HepG2 (cell line): ENCODE data around the gene ARHGAP35. TPM values are rescaled to one million over a fixed set of nuclear protein-coding genes. Genes with fewer than 3 reads are reported as not detected.

ENCODE experiments used
- CEBPG ChIP-seq: IDR thresholded peaks from 2 replicates; pipeline ENCODE4 v1.6.1; 2016
- DMAP1 ChIP-seq: IDR thresholded peaks from 2 replicates; pipeline ENCODE4 v1.6.1; 2016
- HNRNPUL1 ChIP-seq: fragments of 200-400 bp; formaldehyde crosslinking; IDR thresholded peaks from 2 replicates; pipeline ENCODE4 v1.6.1; 2017; ENCODE audit warnings: low read depth, mild to moderate bottlenecking, low read length, moderate library complexity
- MAZ ChIP-seq, 2 experiments: sonication (generic) in 1 of 2; formaldehyde crosslinking in 1 of 2; IDR thresholded peaks; 2 replicates each; pipeline versions ENCODE4 v1.5.0 to v1.6.1; 2012 to 2020; ENCODE audit warnings: low read depth in 2 of 2, mild to moderate bottlenecking in 2 of 2, borderline replicate concordance in 1 of 2, improper control_type of control experiment in 1 of 2, low read length in 1 of 2, missing genetic modification reagents in 1 of 2, moderate library complexity in 1 of 2
- NR1H2 ChIP-seq: sonication (generic); formaldehyde crosslinking; IDR thresholded peaks from 2 replicates; pipeline ENCODE4 v1.8.1; 2022; ENCODE audit warnings: low read depth, missing genetic modification reagents, borderline replicate concordance
- NR2F6 ChIP-seq, 2 experiments: IDR thresholded peaks; 2 replicates each; pipeline ENCODE4 v1.6.1; 2016; ENCODE audit warnings: antibody characterized with exemption in 1 of 2, mild to moderate bottlenecking in 1 of 2
- POGZ ChIP-seq: sonication (generic); formaldehyde crosslinking; IDR thresholded peaks from 2 replicates; pipeline ENCODE4 v1.4.0; 2020; ENCODE audit warnings: mild to moderate bottlenecking, missing genetic modification reagents
- RARG ChIP-seq: sonication (generic); formaldehyde crosslinking; IDR thresholded peaks from 2 replicates; pipeline ENCODE4 v1.4.0; 2020; ENCODE audit warnings: low read depth, mild to moderate bottlenecking, missing genetic modification reagents
- SP2 ChIP-seq: sonication (generic); formaldehyde crosslinking; IDR thresholded peaks from 2 replicates; pipeline ENCODE4 v1.5.1; 2020; ENCODE audit warnings: mild to moderate bottlenecking, missing genetic modification reagents
- TCF12 ChIP-seq, 2 experiments: fragments of 450-650 bp in 1 of 2; sonication (generic) in 1 of 2; formaldehyde crosslinking in 1 of 2; IDR thresholded peaks; 2 replicates each; pipeline versions ENCODE4 v1.6.1 to v1.8.0; 2017 to 2022; ENCODE audit warnings: antibody characterized with exemption in 1 of 2, mild to moderate bottlenecking in 1 of 2, missing genetic modification reagents in 1 of 2, moderate library complexity in 1 of 2
- YEATS2 ChIP-seq: sonication (generic); formaldehyde crosslinking; IDR thresholded peaks from 2 replicates; pipeline ENCODE4 v1.4.0; 2020; ENCODE audit warnings: missing genetic modification reagents, borderline replicate concordance
- ZC3H13 ChIP-seq: sonication (generic); formaldehyde crosslinking; IDR thresholded peaks from 2 replicates; pipeline ENCODE4 v1.8.1; 2023; ENCODE audit warnings: mild to moderate bottlenecking, missing genetic modification reagents, moderate library complexity
- ZFP36L2 ChIP-seq: sonication (generic); formaldehyde crosslinking; IDR thresholded peaks from 2 replicates; pipeline ENCODE4 v1.4.0; 2020; ENCODE audit warnings: missing genetic modification reagents
- ZMYM2 ChIP-seq: sonication (generic); formaldehyde crosslinking; IDR thresholded peaks from 2 replicates; pipeline ENCODE4 v1.8.0; 2022; ENCODE audit warnings: mild to moderate bottlenecking, missing genetic modification reagents
- ZNF143 ChIP-seq: sonication (generic); formaldehyde crosslinking; IDR thresholded peaks from 2 replicates; pipeline ENCODE4 v1.4.0; 2020; ENCODE audit warnings: missing genetic modification reagents
- ZNF24 ChIP-seq: fragments of 450-650 bp; IDR thresholded peaks from 2 replicates; pipeline ENCODE4 v1.6.1; 2017; ENCODE audit warnings: antibody characterized with exemption, mild to moderate bottlenecking
- ZNF501 ChIP-seq: sonication (generic); formaldehyde crosslinking; IDR thresholded peaks from 2 replicates; pipeline ENCODE4 v1.5.1; 2020; ENCODE audit warnings: mild to moderate bottlenecking, moderate library complexity, missing genetic modification reagents
- ZNF629 ChIP-seq: sonication (generic); formaldehyde crosslinking; conservative IDR thresholded peaks from 2 replicates; pipeline ENCODE4 v1.5.0; 2020; ENCODE audit warnings: missing genetic modification reagents
- polyA plus RNA-seq, 8 experiments: library from polyadenylated mRNA; depleted of rRNA in 3 of 8; stranded (reverse) in 7 of 8; unstranded in 1 of 8; fragments of >200 nt; fragmentation: Illumina TruSeq in 4 of 8; extraction: Trizol in 4 of 8; gene quantifications; 2 replicates each; pipeline versions ENCODE4 v1.2.1 to v1.2.3, GENCODE V29; 2011 to 2016; ENCODE audit warnings: low read depth in 4 of 8, missing spikeins in 1 of 8, mixed read lengths in 1 of 8; ENCODE audit not compliant: insufficient read depth in 1 of 8
- total RNA-seq, 5 experiments: library from RNA; depleted of rRNA; stranded (reverse); fragments of >200 nt; fragmentation: Illumina TruSeq; extraction: Trizol; gene quantifications; 2 replicates each; pipeline ENCODE4 v1.2.3, GENCODE V29; 2016; ENCODE audit warnings: low read depth in 1 of 5
- TF ChIP-seq, protein P1 (sequence below): sonication (generic); formaldehyde crosslinking; IDR thresholded peaks from 2 replicates; pipeline ENCODE4 v1.5.1; 2020; ENCODE audit warnings: mild to moderate bottlenecking, missing genetic modification reagents, borderline replicate concordance
- TF ChIP-seq, protein P2 (sequence below): sonication (generic); formaldehyde crosslinking; IDR thresholded peaks from 2 replicates; pipeline ENCODE4 v1.9.0; 2021; ENCODE audit warnings: missing genetic modification reagents, borderline replicate concordance
- TF ChIP-seq, protein P3 (sequence below): IDR thresholded peaks from 2 replicates; pipeline ENCODE4 v1.6.1; 2016; ENCODE audit warnings: low read depth

The ARHGAP35 gene
- total and polyA plus RNA-seq, 2 of the 13 experiments (the other 11 are each of a cell fraction or from before 2014, with no cell fraction given): 30.1 to 30.2 TPM

DNA sequence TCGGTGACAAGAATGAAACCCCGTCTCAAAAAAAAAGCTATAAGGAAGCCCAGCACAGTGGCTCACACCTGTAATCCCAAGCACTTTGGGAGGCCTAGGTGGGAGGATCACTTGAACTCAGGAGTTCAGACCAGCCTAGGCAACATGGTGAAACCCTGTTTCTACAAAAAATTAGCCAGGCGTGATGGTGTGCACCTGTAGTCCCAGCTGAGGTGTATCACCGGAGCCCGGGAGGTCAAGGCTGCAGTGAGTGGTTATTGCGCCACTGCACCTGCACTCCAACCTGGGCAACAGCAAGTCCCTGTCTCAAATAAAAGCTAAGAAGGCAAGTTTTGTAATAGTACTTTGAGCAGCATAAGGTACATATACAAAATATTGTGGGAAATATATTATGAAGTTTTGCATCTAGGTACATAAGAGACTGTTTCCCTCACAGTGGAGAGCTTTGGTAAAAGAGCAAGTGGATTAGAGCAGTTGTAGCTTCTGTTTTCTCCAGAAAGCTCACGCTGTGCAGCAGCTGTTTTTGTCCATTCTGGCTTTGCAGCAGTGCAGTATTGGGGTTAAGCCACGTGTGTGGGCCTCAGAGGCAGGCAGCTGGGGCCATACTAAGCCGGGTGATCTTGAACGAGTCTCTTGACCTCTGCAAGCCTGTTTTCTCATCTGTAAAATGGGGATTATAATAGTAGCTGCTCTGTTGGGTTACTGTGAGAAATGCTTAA is 35.4 kb downstream of the ARHGAP35 start (continued):
- TF ChIP-seq POGZ (CRISPR knock-in tag) (no peak), YEATS2 (CRISPR knock-in tag) (no peak), MAZ (IDR thresholded peaks at IDR 0.05; ENCODE audit: borderline replicate concordance, low read depth, low read length) (no peak), MAZ (CRISPR knock-in tag; IDR thresholded peaks at IDR 0.05; ENCODE audit: low read depth) (0 out of 2 replicates have a peak, but pooled peaks have one; percentile 32), RARG (CRISPR knock-in tag) (no peak), DMAP1 (CRISPR knock-in tag) (no peak), TCF12 (IDR thresholded peaks at IDR 0.05) (no peak), TCF12 (CRISPR knock-in tag; IDR thresholded peaks at IDR 0.05) (no peak), NR2F6 (IDR thresholded peaks at IDR 0.05) (peak; percentile 79), NR2F6 (CRISPR knock-in tag; IDR thresholded peaks at IDR 0.05) (peak; percentile 91), ZNF629 (CRISPR knock-in tag) (peak; percentile 53), ZMYM2 (CRISPR knock-in tag) (no peak), HNRNPUL1 (no peak), ZNF501 (CRISPR knock-in tag) (peak; percentile 23; the same call in 1 of the 2 replicates), SP2 (no peak), ZC3H13 (CRISPR knock-in tag) (no peak), ZFP36L2 (CRISPR knock-in tag) (no peak), CEBPG (CRISPR knock-in tag) (peak; percentile 84), ZNF24 (no peak), NR1H2 (CRISPR knock-in tag) (no peak), ZNF143 (CRISPR knock-in tag) (no peak)
- TF ChIP-seq, protein P1, sequence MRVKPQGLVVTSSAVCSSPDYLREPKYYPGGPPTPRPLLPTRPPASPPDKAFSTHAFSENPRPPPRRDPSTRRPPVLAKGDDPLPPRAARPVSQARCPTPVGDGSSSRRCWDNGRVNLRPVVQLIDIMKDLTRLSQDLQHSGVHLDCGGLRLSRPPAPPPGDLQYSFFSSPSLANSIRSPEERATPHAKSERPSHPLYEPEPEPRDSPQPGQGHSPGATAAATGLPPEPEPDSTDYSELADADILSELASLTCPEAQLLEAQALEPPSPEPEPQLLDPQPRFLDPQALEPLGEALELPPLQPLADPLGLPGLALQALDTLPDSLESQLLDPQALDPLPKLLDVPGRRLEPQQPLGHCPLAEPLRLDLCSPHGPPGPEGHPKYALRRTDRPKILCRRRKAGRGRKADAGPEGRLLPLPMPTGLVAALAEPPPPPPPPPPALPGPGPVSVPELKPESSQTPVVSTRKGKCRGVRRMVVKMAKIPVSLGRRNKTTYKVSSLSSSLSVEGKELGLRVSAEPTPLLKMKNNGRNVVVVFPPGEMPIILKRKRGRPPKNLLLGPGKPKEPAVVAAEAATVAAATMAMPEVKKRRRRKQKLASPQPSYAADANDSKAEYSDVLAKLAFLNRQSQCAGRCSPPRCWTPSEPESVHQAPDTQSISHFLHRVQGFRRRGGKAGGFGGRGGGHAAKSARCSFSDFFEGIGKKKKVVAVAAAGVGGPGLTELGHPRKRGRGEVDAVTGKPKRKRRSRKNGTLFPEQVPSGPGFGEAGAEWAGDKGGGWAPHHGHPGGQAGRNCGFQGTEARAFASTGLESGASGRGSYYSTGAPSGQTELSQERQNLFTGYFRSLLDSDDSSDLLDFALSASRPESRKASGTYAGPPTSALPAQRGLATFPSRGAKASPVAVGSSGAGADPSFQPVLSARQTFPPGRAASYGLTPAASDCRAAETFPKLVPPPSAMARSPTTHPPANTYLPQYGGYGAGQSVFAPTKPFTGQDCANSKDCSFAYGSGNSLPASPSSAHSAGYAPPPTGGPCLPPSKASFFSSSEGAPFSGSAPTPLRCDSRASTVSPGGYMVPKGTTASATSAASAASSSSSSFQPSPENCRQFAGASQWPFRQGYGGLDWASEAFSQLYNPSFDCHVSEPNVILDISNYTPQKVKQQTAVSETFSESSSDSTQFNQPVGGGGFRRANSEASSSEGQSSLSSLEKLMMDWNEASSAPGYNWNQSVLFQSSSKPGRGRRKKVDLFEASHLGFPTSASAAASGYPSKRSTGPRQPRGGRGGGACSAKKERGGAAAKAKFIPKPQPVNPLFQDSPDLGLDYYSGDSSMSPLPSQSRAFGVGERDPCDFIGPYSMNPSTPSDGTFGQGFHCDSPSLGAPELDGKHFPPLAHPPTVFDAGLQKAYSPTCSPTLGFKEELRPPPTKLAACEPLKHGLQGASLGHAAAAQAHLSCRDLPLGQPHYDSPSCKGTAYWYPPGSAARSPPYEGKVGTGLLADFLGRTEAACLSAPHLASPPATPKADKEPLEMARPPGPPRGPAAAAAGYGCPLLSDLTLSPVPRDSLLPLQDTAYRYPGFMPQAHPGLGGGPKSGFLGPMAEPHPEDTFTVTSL: no peak
- TF ChIP-seq, protein P2, sequence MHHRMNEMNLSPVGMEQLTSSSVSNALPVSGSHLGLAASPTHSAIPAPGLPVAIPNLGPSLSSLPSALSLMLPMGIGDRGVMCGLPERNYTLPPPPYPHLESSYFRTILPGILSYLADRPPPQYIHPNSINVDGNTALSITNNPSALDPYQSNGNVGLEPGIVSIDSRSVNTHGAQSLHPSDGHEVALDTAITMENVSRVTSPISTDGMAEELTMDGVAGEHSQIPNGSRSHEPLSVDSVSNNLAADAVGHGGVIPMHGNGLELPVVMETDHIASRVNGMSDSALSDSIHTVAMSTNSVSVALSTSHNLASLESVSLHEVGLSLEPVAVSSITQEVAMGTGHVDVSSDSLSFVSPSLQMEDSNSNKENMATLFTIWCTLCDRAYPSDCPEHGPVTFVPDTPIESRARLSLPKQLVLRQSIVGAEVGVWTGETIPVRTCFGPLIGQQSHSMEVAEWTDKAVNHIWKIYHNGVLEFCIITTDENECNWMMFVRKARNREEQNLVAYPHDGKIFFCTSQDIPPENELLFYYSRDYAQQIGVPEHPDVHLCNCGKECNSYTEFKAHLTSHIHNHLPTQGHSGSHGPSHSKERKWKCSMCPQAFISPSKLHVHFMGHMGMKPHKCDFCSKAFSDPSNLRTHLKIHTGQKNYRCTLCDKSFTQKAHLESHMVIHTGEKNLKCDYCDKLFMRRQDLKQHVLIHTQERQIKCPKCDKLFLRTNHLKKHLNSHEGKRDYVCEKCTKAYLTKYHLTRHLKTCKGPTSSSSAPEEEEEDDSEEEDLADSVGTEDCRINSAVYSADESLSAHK: no peak
- TF ChIP-seq, protein P3, sequence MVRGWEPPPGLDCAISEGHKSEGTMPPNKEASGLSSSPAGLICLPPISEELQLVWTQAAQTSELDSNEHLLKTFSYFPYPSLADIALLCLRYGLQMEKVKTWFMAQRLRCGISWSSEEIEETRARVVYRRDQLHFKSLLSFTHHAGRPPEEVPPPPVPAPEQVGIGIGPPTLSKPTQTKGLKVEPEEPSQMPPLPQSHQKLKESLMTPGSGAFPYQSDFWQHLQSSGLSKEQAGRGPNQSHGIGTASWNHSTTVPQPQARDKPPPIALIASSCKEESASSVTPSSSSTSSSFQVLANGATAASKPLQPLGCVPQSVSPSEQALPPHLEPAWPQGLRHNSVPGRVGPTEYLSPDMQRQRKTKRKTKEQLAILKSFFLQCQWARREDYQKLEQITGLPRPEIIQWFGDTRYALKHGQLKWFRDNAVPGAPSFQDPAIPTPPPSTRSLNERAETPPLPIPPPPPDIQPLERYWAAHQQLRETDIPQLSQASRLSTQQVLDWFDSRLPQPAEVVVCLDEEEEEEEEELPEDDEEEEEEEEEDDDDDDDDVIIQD (CRISPR knock-in tag): no peak
